Left ventricle myocardium inferior (tissue), 1 donor: ENCODE results near the gene SLC25A24. TPM values are rescaled to one million over a fixed set of nuclear protein-coding genes. Genes with fewer than 3 reads are reported as not detected.
"Not testable (repeated sequence)": the region's sequence is repeated elsewhere in the genome, so short reads cannot be mapped to it uniquely, and the experiment has no call there.

Experiments
- DNase-seq: peaks from one replicate; pipeline ENCODE4 v3.0.0-alpha.2; 2020
- H3K27ac ChIP-seq: fragments of 200-600 bp; replicated peaks from 2 replicates; pipeline ENCODE4 v1.8.0; 2021
- H3K27me3 ChIP-seq: fragments of 200-600 bp; 2 replicates; pipeline ENCODE4 v1.8.0; 2021; ENCODE audit warnings: low read depth
- H3K36me3 ChIP-seq: fragments of 200-600 bp; 2 replicates; pipeline ENCODE4 v1.8.0; 2021
- H3K4me1 ChIP-seq: fragments of 200-600 bp; 2 replicates; pipeline ENCODE4 v1.8.0; 2021
- H3K4me3 ChIP-seq: fragments of 200-600 bp; 2 replicates; pipeline ENCODE4 v1.8.0; 2021; ENCODE audit warnings: mild to moderate bottlenecking, moderate library complexity
- H3K9me3 ChIP-seq: fragments of 200-600 bp; replicated peaks from 2 replicates; pipeline ENCODE4 v1.8.0; 2021
- intact Hi-C: fragments of 100-400 bp; cut with micrococcal nuclease; formaldehyde crosslinking; loops from one replicate; pipeline ENCODE4 v1.11.0; 2022
- total RNA-seq: library from RNA; stranded (reverse); fragmentation: NEBNext Ultra II Directional; extraction: Animal tissue kit (Norgen Biotek cat#: 25700); gene quantifications from one replicate; pipeline ENCODE4 v1.2.1, GENCODE V29; 2021
- TF ChIP-seq, protein P1 (sequence below): fragments of 200-600 bp; IDR thresholded peaks from 2 replicates; pipeline ENCODE4 v1.8.0; 2021; ENCODE audit warnings: antibody characterized with exemption, mild to moderate bottlenecking, borderline replicate concordance
- donor health status: DM: no; HTN: yes; CAD: no; lungs with severe emphysema.

SLC25A24 gene
- total RNA-seq, 1 donor from 2014 or later = 13.9 TPM

DNA sequence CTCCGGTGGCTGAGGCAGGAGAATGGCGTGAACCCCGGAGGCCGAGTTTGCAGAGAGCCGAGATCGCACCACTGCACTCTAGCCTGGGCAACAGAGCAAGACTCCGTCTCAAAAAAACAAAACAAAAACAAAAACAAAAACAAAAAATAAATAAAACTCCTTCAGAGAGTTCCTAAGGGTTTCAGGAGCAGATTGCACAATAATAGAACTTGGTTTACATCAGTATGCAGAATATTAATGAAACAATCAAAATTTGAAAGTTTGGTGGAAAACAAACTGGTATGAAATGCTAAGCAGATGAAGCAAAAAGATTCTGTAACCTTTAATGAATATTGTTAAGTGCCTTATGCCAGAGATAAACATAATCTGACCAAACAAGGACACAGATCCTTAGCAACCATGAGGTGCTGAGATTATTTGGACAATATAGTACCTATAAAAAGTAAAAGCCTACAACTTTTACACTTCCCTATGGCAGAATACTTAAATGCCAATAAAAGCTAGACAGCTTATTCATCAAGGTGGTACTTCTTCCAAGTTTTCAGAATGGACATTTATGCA, 41.2 kb downstream of the SLC25A24 start:
- no peak overlapping the region for H3K4me3 ChIP-seq
- intact Hi-C loops = no loop called here
- H3K27me3 ChIP-seq = no peaks in the 10 kb centered on the region
- no peaks in the 10 kb centered on the region for H3K4me1 ChIP-seq
- DNase-seq = no peak
- peaks cover 6% of the 10 kb centered on the region for H3K9me3 ChIP-seq
- no peak overlapping the region for H3K27ac ChIP-seq
- H3K36me3 ChIP-seq = peaks cover 51% of the 10 kb centered on the region
- TF ChIP-seq, protein P1, sequence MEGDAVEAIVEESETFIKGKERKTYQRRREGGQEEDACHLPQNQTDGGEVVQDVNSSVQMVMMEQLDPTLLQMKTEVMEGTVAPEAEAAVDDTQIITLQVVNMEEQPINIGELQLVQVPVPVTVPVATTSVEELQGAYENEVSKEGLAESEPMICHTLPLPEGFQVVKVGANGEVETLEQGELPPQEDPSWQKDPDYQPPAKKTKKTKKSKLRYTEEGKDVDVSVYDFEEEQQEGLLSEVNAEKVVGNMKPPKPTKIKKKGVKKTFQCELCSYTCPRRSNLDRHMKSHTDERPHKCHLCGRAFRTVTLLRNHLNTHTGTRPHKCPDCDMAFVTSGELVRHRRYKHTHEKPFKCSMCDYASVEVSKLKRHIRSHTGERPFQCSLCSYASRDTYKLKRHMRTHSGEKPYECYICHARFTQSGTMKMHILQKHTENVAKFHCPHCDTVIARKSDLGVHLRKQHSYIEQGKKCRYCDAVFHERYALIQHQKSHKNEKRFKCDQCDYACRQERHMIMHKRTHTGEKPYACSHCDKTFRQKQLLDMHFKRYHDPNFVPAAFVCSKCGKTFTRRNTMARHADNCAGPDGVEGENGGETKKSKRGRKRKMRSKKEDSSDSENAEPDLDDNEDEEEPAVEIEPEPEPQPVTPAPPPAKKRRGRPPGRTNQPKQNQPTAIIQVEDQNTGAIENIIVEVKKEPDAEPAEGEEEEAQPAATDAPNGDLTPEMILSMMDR = no peak

DNA sequence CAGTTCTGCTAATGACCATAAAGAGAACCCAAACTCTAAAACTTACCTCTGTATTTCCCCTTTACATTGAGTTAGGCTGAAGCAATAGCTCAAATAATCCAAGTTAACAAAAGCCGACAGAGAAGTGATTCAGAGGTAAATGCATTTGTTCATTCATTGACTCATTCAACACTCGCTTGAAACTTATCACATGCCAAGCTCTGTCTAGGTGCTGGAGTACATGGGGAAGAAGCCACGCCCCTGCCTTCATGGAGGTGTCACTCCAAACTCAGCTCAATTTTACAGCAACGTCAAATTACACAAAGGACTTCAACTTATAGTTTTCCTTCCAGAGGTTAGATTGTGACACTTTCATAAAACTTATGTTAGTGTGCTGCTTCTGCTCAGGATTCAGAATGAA, 45.8 kb downstream of the SLC25A24 start:
- TF ChIP-seq, protein P1 = no peak
- peaks cover 82% of the 10 kb centered on the region for H3K36me3 ChIP-seq
- intact Hi-C loops = no loop called here
- H3K27me3 ChIP-seq = no peaks in the 10 kb centered on the region
- H3K4me3 ChIP-seq = no peak overlapping the region
- H3K4me1 ChIP-seq = peaks cover 10% of the 10 kb centered on the region
- no peak for DNase-seq
- H3K27ac ChIP-seq = no peak overlapping the region
- H3K9me3 ChIP-seq = no peaks in the 10 kb centered on the region

DNA sequence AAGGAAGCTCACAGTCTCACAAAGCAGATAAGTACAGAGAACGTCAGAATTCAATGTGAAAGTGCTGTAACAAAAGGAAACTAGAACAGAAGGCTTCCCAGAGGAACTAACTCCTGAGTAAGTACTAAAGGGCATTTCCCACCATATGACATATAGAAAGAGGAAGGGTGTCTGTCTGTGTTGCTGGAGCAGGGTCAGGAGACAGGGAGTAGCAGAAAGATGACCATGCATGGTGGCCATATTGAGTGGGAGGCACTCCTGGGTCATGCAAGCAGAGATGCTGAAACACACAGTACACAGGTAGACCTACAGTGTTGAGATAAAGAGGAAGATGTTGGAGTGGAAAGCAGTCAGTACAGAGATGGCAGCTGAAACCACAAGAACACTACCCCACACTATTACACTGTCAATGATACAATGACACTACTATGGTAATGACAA, 47.3 kb downstream of the SLC25A24 start:
- Histone ChIP-seq H3K9me3 (no peaks in the 10 kb centered on the region), H3K36me3 (peaks cover 87% of the 10 kb centered on the region), H3K27me3 (no peaks in the 10 kb centered on the region), H3K4me3 (no peak overlapping the region), H3K4me1 (peaks cover 10% of the 10 kb centered on the region), H3K27ac (no peak overlapping the region)
- TF ChIP-seq, protein P1 = no peak
- intact Hi-C loops = no loop called here
- DNase-seq = no peak

DNA sequence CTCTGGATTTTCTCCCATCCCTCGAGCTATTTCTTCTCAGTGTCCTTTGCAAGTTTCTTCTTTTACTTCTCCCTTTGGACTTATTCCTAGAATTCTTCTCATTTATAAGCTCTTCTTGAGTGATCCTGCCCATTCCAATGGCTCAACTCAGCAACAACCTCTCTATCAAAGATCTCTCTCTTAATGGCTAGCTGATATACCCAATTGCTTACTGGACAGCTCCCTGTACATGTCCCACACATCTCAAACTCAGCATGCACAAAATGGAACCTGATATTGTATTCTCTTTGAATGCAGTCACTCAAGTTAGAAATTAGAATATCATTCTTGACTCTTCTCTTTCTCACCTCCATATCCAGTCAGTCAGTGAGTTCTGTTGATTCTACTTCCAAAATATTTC, 48.6 kb downstream of the SLC25A24 start:
- no peak overlapping the region for H3K4me3 ChIP-seq
- no peaks in the 10 kb centered on the region for H3K9me3 ChIP-seq
- H3K27ac ChIP-seq = no peak overlapping the region
- H3K4me1 ChIP-seq = peaks cover 10% of the 10 kb centered on the region
- TF ChIP-seq, protein P1 = no peak
- H3K27me3 ChIP-seq = no peaks in the 10 kb centered on the region
- DNase-seq = no peak
- peaks cover 94% of the 10 kb centered on the region for H3K36me3 ChIP-seq
- intact Hi-C loops = no loop called here

DNA sequence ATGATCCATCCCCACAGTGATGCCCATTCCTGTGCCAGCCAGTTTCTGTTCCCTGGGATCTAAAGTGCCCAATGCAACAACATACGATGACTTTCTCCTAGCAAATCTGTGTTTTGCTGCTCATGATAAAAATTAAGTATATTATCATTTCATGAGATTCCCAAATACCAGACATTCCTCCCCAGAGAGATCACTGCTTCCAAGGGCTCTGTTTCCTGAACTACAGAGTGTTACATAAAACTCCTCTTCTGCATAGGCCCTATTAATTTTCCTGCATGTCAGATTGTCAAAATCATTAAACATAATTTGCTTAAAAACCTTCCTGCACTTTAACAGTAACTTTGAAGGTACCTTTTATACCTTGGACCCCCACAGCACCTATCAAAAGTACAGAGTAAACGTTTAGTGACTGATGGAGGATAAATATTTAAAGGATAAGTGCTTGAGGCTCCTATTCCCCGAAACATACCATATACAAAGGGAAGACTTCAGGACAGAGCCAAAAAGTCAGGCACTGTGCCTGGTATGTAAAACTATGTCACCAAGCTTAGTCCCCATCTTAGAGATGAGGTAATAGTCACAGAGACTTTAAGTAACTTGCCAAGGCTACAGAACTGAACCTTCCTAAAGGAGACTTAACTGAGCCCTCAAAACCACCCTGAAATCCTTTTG, 50.2 kb downstream of the SLC25A24 start:
- Histone ChIP-seq H3K4me1 (peaks cover 10% of the 10 kb centered on the region), H3K9me3 (peaks cover 9% of the 10 kb centered on the region), H3K27me3 (no peaks in the 10 kb centered on the region), H3K4me3 (no peak overlapping the region), H3K36me3 (peaks cover 95% of the 10 kb centered on the region), H3K27ac (no peak overlapping the region)
- intact Hi-C loops = no loop called here
- TF ChIP-seq, protein P1 = no peak
- DNase-seq = no peak

DNA sequence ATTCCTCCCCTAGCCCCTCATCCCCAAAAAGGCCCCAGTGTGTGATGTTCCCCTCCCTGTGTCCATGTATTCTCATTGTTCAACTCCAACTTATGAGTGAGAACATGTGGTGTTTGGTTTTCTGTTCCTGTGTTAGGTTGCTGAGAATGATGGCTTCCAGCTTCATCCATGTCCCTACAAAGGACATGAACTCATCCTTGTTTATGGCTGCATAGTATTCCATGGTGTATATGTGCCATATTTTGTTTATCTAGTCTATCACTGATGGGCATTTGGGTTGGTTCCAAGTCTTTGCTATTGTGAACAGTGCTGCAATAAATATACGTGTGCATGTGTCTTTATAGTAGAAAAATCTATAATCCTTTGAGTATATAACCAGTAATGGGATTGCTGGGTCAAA, 55.6 kb downstream of the SLC25A24 start:
- intact Hi-C loops, H3K4me3 ChIP-seq, H3K27me3 ChIP-seq, H3K4me1 ChIP-seq, H3K9me3 ChIP-seq, DNase-seq, H3K27ac ChIP-seq: not testable (repeated sequence)
- H3K36me3 ChIP-seq = peaks cover 86% of the 10 kb centered on the region
